ENCODE data around the gene MUC2. TPM values are rescaled to one million over a fixed set of nuclear protein-coding genes. Genes with fewer than 3 reads are reported as not detected.
A peak's percentile ranks its signal among the peaks of the same experiment; 100 is the strongest.

Gene MUC2
- total and polyA plus RNA-seq, 5 donors: 0.02 to 0.03 TPM; not detected in 3

DNA sequence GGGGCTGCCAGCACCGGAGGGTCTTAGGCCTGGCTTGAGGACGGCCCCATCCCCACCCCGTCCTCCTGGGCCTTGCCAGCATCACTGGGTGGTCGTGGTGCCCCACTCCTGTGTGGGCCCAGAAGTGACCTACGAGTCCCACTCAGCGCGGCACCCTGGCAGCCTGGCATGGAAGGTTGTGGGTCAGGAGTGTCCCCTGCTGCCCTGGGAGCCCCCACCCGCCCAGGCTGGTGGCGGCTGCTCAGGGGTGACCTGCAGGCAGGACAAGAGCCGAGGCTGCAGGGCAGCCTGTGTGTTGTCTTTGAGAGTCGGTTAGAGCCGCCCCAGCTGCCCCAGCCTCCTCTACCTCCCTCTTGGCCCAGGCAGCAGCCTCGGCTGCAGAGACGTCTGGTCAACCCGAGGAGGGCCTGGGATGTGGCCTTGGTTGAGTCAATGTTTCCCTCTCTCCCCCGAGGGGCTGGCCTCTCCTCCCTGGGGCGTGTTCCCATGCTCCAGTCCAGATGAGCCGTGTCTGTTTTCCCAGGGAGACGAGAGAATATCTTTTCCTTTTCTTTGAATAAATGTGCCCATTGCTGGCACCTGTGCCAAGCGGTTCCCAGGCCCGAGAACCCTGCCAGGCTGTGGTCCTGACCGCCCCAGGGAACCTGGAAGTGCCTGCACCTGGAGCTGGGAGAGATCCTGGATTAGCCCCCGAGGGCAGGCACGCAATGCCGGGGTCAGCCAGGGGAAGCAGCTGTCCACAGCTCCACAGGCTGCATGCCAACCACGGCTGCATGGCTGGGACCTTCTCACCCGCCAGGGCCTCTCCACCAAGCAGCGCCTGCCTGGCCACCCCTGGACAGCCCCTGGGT lies 47.4 kb downstream of the MUC2 start:
- WGBS: 66% methylated on average over 28 of the region's 28 CpGs
- no peak overlapping the region for H3K27ac ChIP-seq (ENCODE audit: low read length)
- no peaks in the 10 kb centered on the region for H3K27me3 ChIP-seq (ENCODE audit: control insufficient read depth, insufficient read depth)
- H3K9me3 ChIP-seq (ENCODE audit: control insufficient read depth, low read length): no peaks in the 10 kb centered on the region
- ATAC-seq (peak in 1 of 2 donors; percentile 30), DNase-seq (peak in 2 of 3 donors; percentile 33 to 38)
- no peaks in the 10 kb centered on the region for H3K4me1 ChIP-seq (ENCODE audit: control insufficient read depth, insufficient read depth, low read length)
- intact Hi-C loops (cut with DNase I): no loop called here
- no peak overlapping the region for H3K4me3 ChIP-seq (ENCODE audit: low read length)

GRCh38 chr11:1122664-1123002 lies 48.0 kb downstream of the MUC2 start:
- H3K27me3 ChIP-seq (ENCODE audit: control insufficient read depth, insufficient read depth): no peaks in the 10 kb centered on the region
- DNase-seq: peak in 1 of 3 donors; percentile 29
- H3K27ac ChIP-seq (ENCODE audit: low read length): no peak overlapping the region
- 74% methylated on average over 7 of the region's 7 CpGs for WGBS
- no peaks in the 10 kb centered on the region for H3K4me1 ChIP-seq (ENCODE audit: control insufficient read depth, insufficient read depth, low read length)
- no peak for ATAC-seq
- no peaks in the 10 kb centered on the region for H3K9me3 ChIP-seq (ENCODE audit: control insufficient read depth, low read length)
- intact Hi-C loops (cut with DNase I): no loop called here
- H3K4me3 ChIP-seq (ENCODE audit: low read length): no peak overlapping the region

DNA sequence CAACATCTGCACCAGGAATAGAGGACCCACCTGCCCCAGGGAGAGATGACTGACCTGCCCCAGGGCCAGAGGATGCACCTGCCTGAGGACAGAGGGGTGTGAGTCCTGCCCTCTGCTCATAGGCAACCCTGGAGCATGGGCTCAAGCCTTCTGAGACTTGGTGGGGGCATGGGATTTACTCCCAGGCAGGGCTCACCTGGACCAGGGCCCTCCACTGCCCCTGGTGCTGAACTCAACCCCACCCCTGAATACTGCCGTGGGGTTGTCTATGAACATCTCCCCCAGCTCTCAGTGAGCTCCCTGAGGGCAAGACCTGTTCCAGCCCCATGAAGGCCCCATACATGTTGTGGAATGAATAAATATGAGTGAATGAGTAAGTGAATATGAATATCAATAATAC lies 49.3 kb downstream of the MUC2 start:
- H3K27ac ChIP-seq (ENCODE audit: low read length): no peak overlapping the region
- H3K9me3 ChIP-seq (ENCODE audit: control insufficient read depth, low read length): no peaks in the 10 kb centered on the region
- DNase-seq (peak in 1 of 3 donors; percentile 6), ATAC-seq (no peak)
- no peaks in the 10 kb centered on the region for H3K27me3 ChIP-seq (ENCODE audit: control insufficient read depth, insufficient read depth)
- WGBS: 95% methylated on average over 1 of the region's 1 CpG
- intact Hi-C loops (cut with DNase I): no loop called here
- H3K4me3 ChIP-seq (ENCODE audit: low read length): no peak overlapping the region
- H3K4me1 ChIP-seq (ENCODE audit: control insufficient read depth, insufficient read depth, low read length): no peaks in the 10 kb centered on the region

Other genes starting within 250 kb of the MUC2 start
- gene CRACR2B, start 247.0 kb upstream of the MUC2 start, total RNA-seq: 10 to 100 TPM; 18.9 to 26.4 (median 21.0) TPM
- 42.6 TPM for gene CRACR2B, start 247.0 kb upstream of the MUC2 start, polyA plus RNA-seq
- gene CD151, start 241.9 kb upstream of the MUC2 start, total RNA-seq: 100 to 1,000 TPM; 406 to 517 (median 443) TPM
- gene CD151, start 241.9 kb upstream of the MUC2 start, polyA plus RNA-seq: 671 TPM
- 100 to 1,000 TPM; 147 to 223 (median 191) TPM for gene POLR2L, start 232.3 kb upstream of the MUC2 start, total RNA-seq
- 278 TPM for gene POLR2L, start 232.3 kb upstream of the MUC2 start, polyA plus RNA-seq
- 10 to 100 TPM; 36.6 to 45.1 (median 40.4) TPM for gene TSPAN4, start 232.0 kb upstream of the MUC2 start, total RNA-seq
- 41.3 TPM for gene TSPAN4, start 232.0 kb upstream of the MUC2 start, polyA plus RNA-seq
- gene CHID1, start 164.1 kb upstream of the MUC2 start, total RNA-seq: 10 to 100 TPM; 60.1 to 70.5 (median 65.8) TPM
- gene CHID1, start 164.1 kb upstream of the MUC2 start, polyA plus RNA-seq: 48.9 TPM
- 10 to 100 TPM; 45.8 to 55.0 (median 51.9) TPM for gene AP2A2, start 149.0 kb upstream of the MUC2 start, total RNA-seq
- 22.4 TPM for gene AP2A2, start 149.0 kb upstream of the MUC2 start, polyA plus RNA-seq
- not detected for gene MUC6, start 38.2 kb upstream of the MUC2 start, total RNA-seq
- 0.05 TPM for gene MUC6, start 38.2 kb upstream of the MUC2 start, polyA plus RNA-seq
- gene MUC5AC, start 83.1 kb downstream of the MUC2 start, total RNA-seq: not detected
- gene MUC5AC, start 83.1 kb downstream of the MUC2 start, polyA plus RNA-seq: not detected
- not detected for gene MUC5B, start 148.2 kb downstream of the MUC2 start, total RNA-seq
- under 0.01 TPM for gene MUC5B, start 148.2 kb downstream of the MUC2 start, polyA plus RNA-seq
- 10 to 100 TPM; 42.2 to 53.6 (median 46.0) TPM for gene TOLLIP, start 234.8 kb downstream of the MUC2 start, total RNA-seq
- gene TOLLIP, start 234.8 kb downstream of the MUC2 start, polyA plus RNA-seq: 32.6 TPM

Data from right cardiac atrium (tissue), 5 donors.